Stomach (tissue), 4 donors: ENCODE measurements around the gene SGPP2.

Experiments
- CTCF ChIP-seq, 7 experiments: fragments of 450-650 bp in 4 of 7; fragments of 200-600 bp in 3 of 7; sonication (generic) in 3 of 7; IDR thresholded peaks; one replicate each; pipeline ENCODE4 v1.5.1; 2016 to 2019; ENCODE audit warnings: antibody characterized with exemption in 7 of 7, control low read depth in 2 of 7, mild to moderate bottlenecking in 1 of 7
- EP300 ChIP-seq: sonication (generic); formaldehyde crosslinking; IDR thresholded peaks from one replicate; pipeline ENCODE4 v1.6.1; 2017; ENCODE audit warnings: antibody characterized with exemption

DNA sequence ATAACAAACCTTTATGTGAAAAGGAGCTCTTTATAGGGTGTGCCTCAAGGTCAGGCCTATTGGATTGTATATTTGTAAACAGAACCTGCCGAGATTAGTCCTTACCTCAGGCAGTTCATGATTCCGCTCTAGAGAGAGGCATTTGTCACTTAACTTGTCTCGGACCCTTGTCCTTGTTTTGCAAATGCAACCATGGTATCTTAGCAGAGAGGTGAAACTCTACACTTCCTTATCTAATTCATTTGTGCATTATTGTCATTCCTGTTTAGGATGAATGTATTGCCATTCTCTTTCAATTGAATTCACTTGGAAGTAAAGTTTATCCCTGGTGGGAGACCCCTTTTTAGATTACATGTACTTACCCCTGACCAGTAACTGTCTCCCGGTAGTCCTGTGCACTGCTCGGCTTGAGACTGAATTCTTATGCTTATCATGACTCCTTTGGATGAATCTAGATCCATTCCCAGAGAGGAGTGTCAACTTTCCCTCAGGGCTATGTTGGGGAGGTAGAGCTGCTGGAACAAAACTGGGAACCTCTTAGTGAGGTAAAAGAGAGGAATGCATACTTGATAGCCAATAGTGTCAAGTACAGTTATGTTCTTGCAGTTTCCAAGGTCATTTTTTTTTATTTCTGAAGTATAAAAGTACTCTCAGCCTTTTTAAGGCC lies 46.6 kb downstream of the SGPP2 start:
- no peak for TF ChIP-seq CTCF (IDR thresholded peaks at IDR 0.05)
- TF ChIP-seq EP300 = no peak
